HepG2 (cell line): ENCODE results near the gene KIRREL3. TPM values are rescaled to one million over a fixed set of nuclear protein-coding genes. Genes with fewer than 3 reads are reported as not detected.

Experiments used
- ATAC-seq: fragments of 200-7000 bp; cut with Tn5 transposase; 3 replicates; pipeline ENCODE4 v1.9.1; 2020; ENCODE audit warnings: mild to moderate bottlenecking, moderate library complexity
- BruUV-seq: library from RNA; stranded (reverse); fragments of 400-500 nt; replicated peaks from 2 replicates; lab custom pipeline; 2021; lab: Mats Ljungman, UMichigan
- CTCF ChIA-PET: fragments of 300-600 bp; formaldehyde crosslinking; extraction: SDS; loops from one replicate; lab custom pipeline; 2021; ENCODE audit warnings: low total read pairs, inconsistent platforms, low intra/inter-chr PET ratio; lab: Yijun Ruan, JAX
- POLR2A ChIA-PET: fragments of 350-600 bp; sonication (Branson Sonifier 250); formaldehyde crosslinking; loops from one replicate; lab custom pipeline; 2020; ENCODE audit warnings: antibody characterized with exemption, inconsistent platforms; lab: Yijun Ruan, JAX
- DNase-seq: peaks from one replicate; pipeline ENCODE4 v3.0.0-alpha.2; 2015; ENCODE audit warnings: low spot score
- FAIRE-seq: peaks from 3 replicates; lab custom pipeline; 2011; peaks lifted over from hg19 to GRCh38; lab: Jason Lieb, UNC
- H2AFZ ChIP-seq: one replicate; pipeline ENCODE4 v1.6.1; 2011; ENCODE audit warnings: low read length, inconsistent platforms
- H3K27ac ChIP-seq: fragments of 300-600 bp; 3 replicates; pipeline ENCODE4 v1.8.0; 2011; ENCODE audit warnings: mixed run types, mild to moderate bottlenecking, mixed read lengths, low read length, inconsistent platforms; ENCODE audit not compliant: insufficient read depth; ENCODE audit errors: extremely low read length
- H3K27me3 ChIP-seq, 2 experiments: fragments of 200-600 bp in 1 of 2; 2 replicates in 1 of 2; 3 replicates in 1 of 2; pipeline versions ENCODE4 v1.6.0 to v1.8.0; 2011; ENCODE audit warnings: low read length in 2 of 2, mild to moderate bottlenecking in 2 of 2, moderate library complexity in 2 of 2, inconsistent platforms in 1 of 2; ENCODE audit not compliant: insufficient read depth in 2 of 2, control insufficient read depth in 1 of 2
- H3K36me3 ChIP-seq, 2 experiments: fragments of 200-600 bp in 1 of 2; replicated peaks in 1 of 2; 2 replicates in 1 of 2; 3 replicates in 1 of 2; pipeline versions ENCODE4 v1.5.1 to v1.8.0; 2011; ENCODE audit warnings: low read length in 2 of 2, inconsistent platforms in 1 of 2; ENCODE audit not compliant: insufficient read depth in 2 of 2, control insufficient read depth in 1 of 2
- H3K4me1 ChIP-seq: 2 replicates; pipeline ENCODE4 v1.5.1; 2012; ENCODE audit warnings: low read length, inconsistent platforms; ENCODE audit not compliant: insufficient read depth
- H3K4me2 ChIP-seq: 2 replicates; pipeline ENCODE4 v1.6.0; 2011; ENCODE audit warnings: low read depth, low read length, inconsistent platforms
- H3K4me3 ChIP-seq, 3 experiments: fragments of 200-600 bp in 1 of 3; sonication (generic), shearing (Covaris generic) in 1 of 3; replicated peaks in 1 of 3; 2 replicates each; pipeline ENCODE4 v1.5.1; 2011 to 2016; ENCODE audit warnings: low read length in 3 of 3, inconsistent platforms in 2 of 3, low read depth in 2 of 3, mild to moderate bottlenecking in 2 of 3, control low read depth in 1 of 3, mixed read lengths in 1 of 3; ENCODE audit not compliant: insufficient read depth in 1 of 3
- H3K79me2 ChIP-seq: one replicate; pipeline ENCODE4 v1.6.1; 2011; ENCODE audit warnings: low read length, inconsistent platforms; ENCODE audit not compliant: insufficient read depth
- H3K9ac ChIP-seq: 2 replicates; pipeline ENCODE4 v1.6.0; 2011; ENCODE audit warnings: mild to moderate bottlenecking, low read depth, low read length, inconsistent platforms; ENCODE audit not compliant: insufficient read depth
- H3K9me3 ChIP-seq: 2 replicates; pipeline ENCODE4 v1.5.1; 2012; ENCODE audit warnings: mild to moderate bottlenecking, low read length
- H4K20me1 ChIP-seq: 2 replicates; pipeline ENCODE4 v1.6.0; 2011; ENCODE audit warnings: inconsistent platforms, mild to moderate bottlenecking, low read length, moderate library complexity; ENCODE audit not compliant: insufficient read depth
- DBP ChIP-seq: sonication (generic); formaldehyde crosslinking; IDR thresholded peaks from 2 replicates; pipeline ENCODE4 v1.4.0; 2020; ENCODE audit warnings: missing genetic modification reagents; ENCODE audit errors: not compliant biosample characterization
- HNF4G ChIP-seq, 2 experiments: sonication (generic) in 1 of 2; formaldehyde crosslinking in 1 of 2; IDR thresholded peaks; 2 replicates each; pipeline versions ENCODE4 v1.4.0 to v1.6.1; 2011 to 2020; ENCODE audit warnings: borderline replicate concordance in 2 of 2, low read depth in 2 of 2, mild to moderate bottlenecking in 2 of 2, low read length in 1 of 2, missing genetic modification reagents in 1 of 2, moderate library complexity in 1 of 2
- HOMEZ ChIP-seq: IDR thresholded peaks from 2 replicates; pipeline ENCODE4 v1.6.1; 2016; ENCODE audit warnings: low read depth
- KDM6A ChIP-seq: IDR thresholded peaks from 2 replicates; pipeline ENCODE4 v1.6.1; 2016; ENCODE audit warnings: low read depth
- NAIF1 ChIP-seq: sonication (generic); formaldehyde crosslinking; IDR thresholded peaks from 2 replicates; pipeline ENCODE4 v1.5.0; 2020; ENCODE audit warnings: mild to moderate bottlenecking, missing genetic modification reagents, borderline replicate concordance
- NFE2L2 ChIP-seq: fragments of 150-350 bp; IDR thresholded peaks from 2 replicates; pipeline ENCODE4 v1.6.1; 2014; ENCODE audit warnings: low read length
- POLR2G ChIP-seq: fragments of 200-400 bp; formaldehyde crosslinking; IDR thresholded peaks from 2 replicates; pipeline ENCODE4 v1.6.1; 2018; ENCODE audit warnings: mild to moderate bottlenecking, low read depth, low read length, moderate library complexity
- SKI ChIP-seq: fragments of 450-650 bp; IDR thresholded peaks from one replicate; pipeline ENCODE4 v1.6.1; 2018; ENCODE audit warnings: mild to moderate bottlenecking; ENCODE audit not compliant: partially characterized antibody
- U2AF2 ChIP-seq: fragments of 200-400 bp; formaldehyde crosslinking; IDR thresholded peaks from 2 replicates; pipeline ENCODE4 v1.6.1; 2017; ENCODE audit warnings: low read depth, mild to moderate bottlenecking, low read length
- ZBTB43 ChIP-seq: sonication (generic); formaldehyde crosslinking; conservative IDR thresholded peaks from 2 replicates; pipeline ENCODE4 v1.4.0; 2020; ENCODE audit warnings: missing genetic modification reagents
- ZNF605 ChIP-seq: sonication (generic); formaldehyde crosslinking; IDR thresholded peaks from 2 replicates; pipeline ENCODE4 v1.8.0; 2022; ENCODE audit warnings: mild to moderate bottlenecking, missing genetic modification reagents
- ZNF619 ChIP-seq: sonication (generic); formaldehyde crosslinking; IDR thresholded peaks from 2 replicates; pipeline ENCODE4 v1.4.0; 2020; ENCODE audit warnings: mild to moderate bottlenecking, missing genetic modification reagents
- ZNF788 ChIP-seq: sonication (generic); formaldehyde crosslinking; IDR thresholded peaks from 2 replicates; pipeline ENCODE4 v1.5.0; 2020; ENCODE audit warnings: mild to moderate bottlenecking, missing genetic modification reagents, borderline replicate concordance
- ZSCAN31 ChIP-seq: sonication (generic); formaldehyde crosslinking; IDR thresholded peaks from 2 replicates; pipeline ENCODE4 v1.5.0; 2020; ENCODE audit warnings: low read depth, mild to moderate bottlenecking, missing genetic modification reagents
- WGBS: methylation state at CpG from one replicate; pipeline ENCODE4 v1.1.6; 2017; ENCODE audit warnings: low lambda C conversion rate; 5-methylcytosine and 5-hydroxymethylcytosine counted together
- in situ Hi-C: cut with HindIII; loops from 2 replicates; pipeline ENCODE4 v1.10.0; 2017; ENCODE audit warnings: low pct_unique_long_range_greater_than_20kb; ENCODE audit not compliant: extremely low pct_ligation_motif_present
- intact Hi-C: fragments of 100-400 bp; cut with micrococcal nuclease; formaldehyde crosslinking; loops from one replicate; pipeline ENCODE4 v1.10.0; 2022; ENCODE audit not compliant: unreplicated experiment
- polyA plus RNA-seq, 8 experiments: library from polyadenylated mRNA; depleted of rRNA in 3 of 8; stranded (reverse) in 7 of 8; unstranded in 1 of 8; fragments of >200 nt; fragmentation: Illumina TruSeq in 4 of 8; extraction: Trizol in 4 of 8; gene quantifications; 2 replicates each; pipeline versions ENCODE4 v1.2.1 to v1.2.3, GENCODE V29; 2011 to 2016; ENCODE audit warnings: low read depth in 4 of 8, missing spikeins in 1 of 8, mixed read lengths in 1 of 8; ENCODE audit not compliant: insufficient read depth in 1 of 8
- total RNA-seq, 5 experiments: library from RNA; depleted of rRNA; stranded (reverse); fragments of >200 nt; fragmentation: Illumina TruSeq; extraction: Trizol; gene quantifications; 2 replicates each; pipeline ENCODE4 v1.2.3, GENCODE V29; 2016; ENCODE audit warnings: low read depth in 1 of 5

KIRREL3 gene
- total and polyA plus RNA-seq, 2 of the 13 experiments (the other 11 are each of a cell fraction or from before 2014, with no cell fraction given), result not detected

DNA sequence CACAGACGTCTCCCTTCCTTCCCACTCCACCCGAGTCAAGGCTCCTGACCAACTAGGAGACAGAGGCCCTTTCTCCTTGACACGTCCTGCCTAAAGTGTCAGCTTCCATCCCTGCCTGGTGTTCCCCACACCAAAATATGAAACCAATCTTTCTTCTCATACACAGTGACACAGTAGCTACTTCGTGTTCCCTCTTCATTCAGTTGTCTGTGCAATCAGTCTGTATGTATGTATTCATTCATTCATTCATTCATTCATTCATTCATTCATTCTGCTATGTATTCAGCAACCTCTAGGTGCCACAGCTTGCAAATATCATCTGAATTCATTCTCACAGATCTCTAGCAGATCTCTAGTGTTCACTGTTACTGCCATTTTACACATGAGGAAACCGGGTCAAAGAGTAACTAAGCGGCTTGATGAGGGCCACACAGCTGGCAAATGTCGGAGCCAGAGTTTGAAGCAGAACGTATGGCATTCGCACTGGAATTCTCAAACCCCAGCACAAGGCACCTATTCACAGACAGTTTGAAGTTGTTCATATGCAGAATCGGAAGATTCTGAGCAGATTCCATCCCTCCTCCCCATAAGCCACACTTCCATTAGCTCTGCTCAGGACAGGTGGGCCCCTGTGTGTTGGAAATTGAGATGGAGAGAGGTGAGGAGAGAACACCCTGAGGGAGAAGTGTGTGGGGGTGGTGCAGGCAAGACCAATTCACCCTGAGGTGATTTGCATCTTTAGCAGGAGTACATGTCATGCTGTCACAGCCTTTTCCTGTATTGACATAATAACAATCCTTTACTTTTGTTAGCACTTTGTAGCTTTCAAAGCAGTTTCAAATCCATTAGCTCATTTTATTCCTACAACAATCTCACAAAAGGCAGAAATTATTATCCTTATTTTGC lies 369.4 kb downstream of the KIRREL3 start:
- no peak for ATAC-seq
- Histone ChIP-seq H3K4me2 (no peak overlapping the region), H3K27ac (no peak overlapping the region), H3K9me3 (no peaks in the 10 kb centered on the region), H4K20me1 (no peaks in the 10 kb centered on the region), H3K36me3 (no peaks in the 10 kb centered on the region), H3K4me3 (no peak overlapping the region), H3K9ac (no peak overlapping the region), H3K79me2 (no peaks in the 10 kb centered on the region), H3K27me3 (no peaks in the 10 kb centered on the region), H3K4me1 (peaks cover 7% of the 10 kb centered on the region), H2AFZ (no peak overlapping the region)
- FAIRE-seq, result no peak
- ChIA-PET CTCF (no interaction called here), POLR2A (no interaction called here)
- in situ Hi-C loops (no loop called here), intact Hi-C loops (no loop called here)
- BruUV-seq, result no TSS peak
- DNase-seq, result no peak
- WGBS, result 29% methylated on average over 10 of the region's 10 CpGs
- TF ChIP-seq ZNF605 (CRISPR knock-in tag) (no peak), POLR2G (no peak), HOMEZ (CRISPR knock-in tag) (no peak), SKI (no peak), U2AF2 (no peak), NFE2L2 (no peak), DBP (no peak), NAIF1 (CRISPR knock-in tag) (no peak), ZNF788 (no peak), ZBTB43 (CRISPR knock-in tag) (no peak), HNF4G (IDR thresholded peaks at IDR 0.05; ENCODE audit: borderline replicate concordance, low read depth, low read length) (no peak), HNF4G (CRISPR knock-in tag; IDR thresholded peaks at IDR 0.05; ENCODE audit: borderline replicate concordance, low read depth) (no peak), ZNF619 (CRISPR knock-in tag) (no peak), KDM6A (CRISPR knock-in tag) (no peak), ZSCAN31 (CRISPR knock-in tag) (no peak)
